Measurements from ENCODE around the gene SLC35G4. TPM values are rescaled to one million over a fixed set of nuclear protein-coding genes. Genes with fewer than 3 reads are reported as not detected.

SLC35G4 gene
- polyA plus RNA-seq, 3 donors: not detected

- peaks cover 4 to 16% (median 8%) of the 10 kb centered on the region in 7 donors for H3K9me3 Mint-ChIP-seq
- 86% methylated on average over 2 of the region's 3 CpGs for WGBS (ENCODE audit: insufficient coverage)
Measured at GRCh38 chr18:11651899-11652298, 42.5 kb downstream of the SLC35G4 start.

GRCh38 chr18:11653521-11653920, 44.1 kb downstream of the SLC35G4 start:
- intact Hi-C loops (cut with micrococcal nuclease): loop anchor here (5.0 to 10.0 kb wide), 2 partner anchors 381 to 584 kb away; no protein-coding TSS in a partner anchor
- no peak overlapping the region for H3K9ac ChIP-seq (ENCODE audit: insufficient read depth, low read length, poor library complexity, severe bottlenecking)
- no peak overlapping the region for H3K27ac ChIP-seq (ENCODE audit: low read depth in 1 of 2, low read length in 2 of 2)
- no peaks in the 10 kb centered on the region for H3K79me2 ChIP-seq (ENCODE audit: insufficient read depth, low read length)
- no peak overlapping the region for H3K27ac Mint-ChIP-seq
- H3K9me3 Mint-ChIP-seq: peaks cover 0 to 11% (median 3%) of the 10 kb centered on the region in 7 donors
- 87% methylated on average over 10 of the region's 10 CpGs for WGBS (ENCODE audit: insufficient coverage)
- no peak overlapping the region for H3K4me3 Mint-ChIP-seq
- H3K27me3 ChIP-seq (ENCODE audit: control insufficient read depth in 2 of 2, insufficient read depth in 2 of 2, low read length in 2 of 2): peaks cover 0 to 3% of the 10 kb centered on the region in 2 donors
- H3K9me3 ChIP-seq (replicated peaks in 1 of 2; ENCODE audit: control insufficient read depth in 1 of 2, insufficient read depth in 1 of 2, low read length in 2 of 2): peaks cover 0 to 7% of the 10 kb centered on the region in 2 donors
- no peak for TF ChIP-seq CTCF (IDR thresholded peaks at IDR 0.05)
- no peak overlapping the region for H3K4me2 ChIP-seq (replicated peaks; ENCODE audit: extremely low read depth, low read length, poor library complexity, severe bottlenecking)
- no peak overlapping the region for H2AFZ ChIP-seq (ENCODE audit: insufficient read depth, low read depth, low read length, poor library complexity, severe bottlenecking)
- H4K20me1 ChIP-seq (ENCODE audit: insufficient read depth, low read length): no peaks in the 10 kb centered on the region
- H3K4me3 ChIP-seq (replicated peaks in 1 of 3; ENCODE audit: low read depth in 2 of 3, low read length in 3 of 3): no peak overlapping the region
- H3K4me1 Mint-ChIP-seq: peaks cover 4% of the 10 kb centered on the region
- H3K4me1 ChIP-seq (ENCODE audit: control insufficient read depth in 1 of 2, insufficient read depth in 2 of 2, low read length in 2 of 2): no peaks in the 10 kb centered on the region
- no peak for DNase-seq
- H3K36me3 Mint-ChIP-seq: no peaks in the 10 kb centered on the region
- no peaks in the 10 kb centered on the region for H3K36me3 ChIP-seq (replicated peaks in 1 of 2; ENCODE audit: control insufficient read depth in 1 of 2, insufficient read depth in 2 of 2, low read length in 2 of 2)
- peaks cover 12 to 36% (median 14%) of the 10 kb centered on the region in 3 donors for H3K27me3 Mint-ChIP-seq (ENCODE audit: low read depth in 3 of 3)

More at GRCh38 chr18:11651899-11652298, 42.5 kb downstream of the SLC35G4 start:
- no peak for DNase-seq
- Histone ChIP-seq H3K36me3 (replicated peaks in 1 of 2; ENCODE audit: control insufficient read depth in 1 of 2, insufficient read depth in 2 of 2, low read length in 2 of 2) (no peaks in the 10 kb centered on the region), H3K9ac (ENCODE audit: insufficient read depth, low read length, poor library complexity, severe bottlenecking) (no peak overlapping the region), H3K9me3 (replicated peaks in 1 of 2; ENCODE audit: control insufficient read depth in 1 of 2, insufficient read depth in 1 of 2, low read length in 2 of 2) (peaks cover 7 to 9% of the 10 kb centered on the region in 2 donors), H3K27ac (ENCODE audit: low read depth in 1 of 2, low read length in 2 of 2) (no peak overlapping the region), H2AFZ (ENCODE audit: insufficient read depth, low read depth, low read length, poor library complexity, severe bottlenecking) (no peak overlapping the region), H3K4me2 (replicated peaks; ENCODE audit: extremely low read depth, low read length, poor library complexity, severe bottlenecking) (no peak overlapping the region), H3K79me2 (ENCODE audit: insufficient read depth, low read length) (no peaks in the 10 kb centered on the region), H4K20me1 (ENCODE audit: insufficient read depth, low read length) (no peaks in the 10 kb centered on the region), H3K4me1 (ENCODE audit: control insufficient read depth in 1 of 2, insufficient read depth in 2 of 2, low read length in 2 of 2) (no peaks in the 10 kb centered on the region), H3K4me3 (replicated peaks in 1 of 3; ENCODE audit: low read depth in 2 of 3, low read length in 3 of 3) (no peak overlapping the region), H3K27me3 (ENCODE audit: control insufficient read depth in 2 of 2, insufficient read depth in 2 of 2, low read length in 2 of 2) (peaks cover 0 to 3% of the 10 kb centered on the region in 2 donors)
- Mint-ChIP-seq H3K27ac (no peak overlapping the region), H3K4me3 (no peak overlapping the region), H3K27me3 (ENCODE audit: low read depth in 3 of 3) (peaks cover 9 to 25% (median 14%) of the 10 kb centered on the region in 3 donors), H3K36me3 (no peaks in the 10 kb centered on the region), H3K4me1 (peaks cover 4% of the 10 kb centered on the region)
- TF ChIP-seq CTCF (IDR thresholded peaks at IDR 0.05): no peak
- intact Hi-C loops (cut with micrococcal nuclease): loop anchor here (5.0 to 10.0 kb wide), 2 partner anchors 383 to 585 kb away; no protein-coding TSS in a partner anchor
